A549 (cell line): ENCODE data around the gene MYH16.

ENCODE experiments used
- KDM1A ChIP-seq: fragments of 200-600 bp; sonication (generic); IDR thresholded peaks from 2 replicates; pipeline ENCODE4 v1.6.1; 2016; ENCODE audit warnings: low read depth, mild to moderate bottlenecking
- NR3C1 ChIP-seq: fragments of >200 bp; sonication (Bioruptor Twin); formaldehyde crosslinking; IDR thresholded peaks from 3 replicates; pipeline ENCODE4 v1.6.1; 2017
- POLR2AphosphoS2 ChIP-seq: conservative IDR thresholded peaks from 2 replicates; pipeline ENCODE4 v1.6.1; 2012; ENCODE audit warnings: low read length, improper control_type of control experiment, inconsistent platforms
- SMC3 ChIP-seq: fragments of >200 bp; sonication (Bioruptor Twin); formaldehyde crosslinking; IDR thresholded peaks from 3 replicates; pipeline ENCODE4 v1.6.1; 2018; ENCODE audit warnings: inconsistent platforms
- TF ChIP-seq, protein P1 (sequence below): fragments of >200 bp; sonication (Bioruptor Twin); formaldehyde crosslinking; IDR thresholded peaks from 3 replicates; pipeline ENCODE4 v1.5.1; 2016
- TF ChIP-seq, protein P2 (sequence below): fragments of 200-600 bp; sonication (generic); IDR thresholded peaks from 2 replicates; pipeline ENCODE4 v1.6.1; 2016; ENCODE audit warnings: antibody characterized with exemption, mild to moderate bottlenecking, moderate library complexity
- TF ChIP-seq, protein P3 (sequence below): fragments of 450-650 bp; IDR thresholded peaks from 2 replicates; pipeline ENCODE4 v1.6.1; 2014; ENCODE audit warnings: antibody characterized with exemption

DNA sequence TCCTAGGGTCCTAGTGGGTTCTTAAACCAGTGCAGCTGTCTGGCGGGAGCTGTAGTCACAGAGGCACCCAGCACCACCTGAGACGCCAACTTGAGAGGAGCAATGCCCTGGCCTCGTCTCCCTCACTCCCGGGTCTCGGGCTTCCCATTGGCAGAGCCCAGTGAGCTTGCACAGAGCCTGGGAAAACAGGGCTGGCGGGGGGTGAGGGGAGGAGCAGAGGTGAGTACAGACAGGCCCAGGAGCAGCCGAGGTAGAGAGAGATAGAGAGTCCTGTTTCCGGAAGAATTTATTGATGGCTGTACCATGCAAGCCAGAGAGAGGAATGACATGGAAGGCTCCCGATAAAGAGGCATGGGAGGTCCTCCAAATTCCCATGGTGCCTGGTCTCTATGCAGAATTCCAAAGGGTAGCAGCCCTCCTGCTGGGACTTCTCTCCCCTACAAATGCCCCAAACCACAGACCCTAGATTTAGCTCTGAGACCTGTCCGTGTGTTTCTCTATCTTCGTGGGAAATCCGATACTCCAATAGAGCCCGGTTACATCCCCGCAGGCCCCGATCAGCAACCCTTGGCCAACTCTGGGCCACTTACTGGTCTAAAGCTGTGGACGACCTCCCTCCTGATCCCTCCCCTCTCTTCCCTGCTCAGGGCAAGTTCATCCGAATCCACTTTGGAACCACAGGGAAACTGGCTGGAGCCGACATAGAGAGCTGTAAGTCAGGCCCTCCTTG, 20.3 kb upstream of the MYH16 start:
- TF ChIP-seq POLR2AphosphoS2 (no peak), NR3C1 (no peak), KDM1A (no peak), SMC3 (no peak)
- TF ChIP-seq, protein P1, sequence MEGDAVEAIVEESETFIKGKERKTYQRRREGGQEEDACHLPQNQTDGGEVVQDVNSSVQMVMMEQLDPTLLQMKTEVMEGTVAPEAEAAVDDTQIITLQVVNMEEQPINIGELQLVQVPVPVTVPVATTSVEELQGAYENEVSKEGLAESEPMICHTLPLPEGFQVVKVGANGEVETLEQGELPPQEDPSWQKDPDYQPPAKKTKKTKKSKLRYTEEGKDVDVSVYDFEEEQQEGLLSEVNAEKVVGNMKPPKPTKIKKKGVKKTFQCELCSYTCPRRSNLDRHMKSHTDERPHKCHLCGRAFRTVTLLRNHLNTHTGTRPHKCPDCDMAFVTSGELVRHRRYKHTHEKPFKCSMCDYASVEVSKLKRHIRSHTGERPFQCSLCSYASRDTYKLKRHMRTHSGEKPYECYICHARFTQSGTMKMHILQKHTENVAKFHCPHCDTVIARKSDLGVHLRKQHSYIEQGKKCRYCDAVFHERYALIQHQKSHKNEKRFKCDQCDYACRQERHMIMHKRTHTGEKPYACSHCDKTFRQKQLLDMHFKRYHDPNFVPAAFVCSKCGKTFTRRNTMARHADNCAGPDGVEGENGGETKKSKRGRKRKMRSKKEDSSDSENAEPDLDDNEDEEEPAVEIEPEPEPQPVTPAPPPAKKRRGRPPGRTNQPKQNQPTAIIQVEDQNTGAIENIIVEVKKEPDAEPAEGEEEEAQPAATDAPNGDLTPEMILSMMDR: no peak
- TF ChIP-seq, protein P2, sequence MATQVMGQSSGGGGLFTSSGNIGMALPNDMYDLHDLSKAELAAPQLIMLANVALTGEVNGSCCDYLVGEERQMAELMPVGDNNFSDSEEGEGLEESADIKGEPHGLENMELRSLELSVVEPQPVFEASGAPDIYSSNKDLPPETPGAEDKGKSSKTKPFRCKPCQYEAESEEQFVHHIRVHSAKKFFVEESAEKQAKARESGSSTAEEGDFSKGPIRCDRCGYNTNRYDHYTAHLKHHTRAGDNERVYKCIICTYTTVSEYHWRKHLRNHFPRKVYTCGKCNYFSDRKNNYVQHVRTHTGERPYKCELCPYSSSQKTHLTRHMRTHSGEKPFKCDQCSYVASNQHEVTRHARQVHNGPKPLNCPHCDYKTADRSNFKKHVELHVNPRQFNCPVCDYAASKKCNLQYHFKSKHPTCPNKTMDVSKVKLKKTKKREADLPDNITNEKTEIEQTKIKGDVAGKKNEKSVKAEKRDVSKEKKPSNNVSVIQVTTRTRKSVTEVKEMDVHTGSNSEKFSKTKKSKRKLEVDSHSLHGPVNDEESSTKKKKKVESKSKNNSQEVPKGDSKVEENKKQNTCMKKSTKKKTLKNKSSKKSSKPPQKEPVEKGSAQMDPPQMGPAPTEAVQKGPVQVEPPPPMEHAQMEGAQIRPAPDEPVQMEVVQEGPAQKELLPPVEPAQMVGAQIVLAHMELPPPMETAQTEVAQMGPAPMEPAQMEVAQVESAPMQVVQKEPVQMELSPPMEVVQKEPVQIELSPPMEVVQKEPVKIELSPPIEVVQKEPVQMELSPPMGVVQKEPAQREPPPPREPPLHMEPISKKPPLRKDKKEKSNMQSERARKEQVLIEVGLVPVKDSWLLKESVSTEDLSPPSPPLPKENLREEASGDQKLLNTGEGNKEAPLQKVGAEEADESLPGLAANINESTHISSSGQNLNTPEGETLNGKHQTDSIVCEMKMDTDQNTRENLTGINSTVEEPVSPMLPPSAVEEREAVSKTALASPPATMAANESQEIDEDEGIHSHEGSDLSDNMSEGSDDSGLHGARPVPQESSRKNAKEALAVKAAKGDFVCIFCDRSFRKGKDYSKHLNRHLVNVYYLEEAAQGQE: no peak
- TF ChIP-seq, protein P3, sequence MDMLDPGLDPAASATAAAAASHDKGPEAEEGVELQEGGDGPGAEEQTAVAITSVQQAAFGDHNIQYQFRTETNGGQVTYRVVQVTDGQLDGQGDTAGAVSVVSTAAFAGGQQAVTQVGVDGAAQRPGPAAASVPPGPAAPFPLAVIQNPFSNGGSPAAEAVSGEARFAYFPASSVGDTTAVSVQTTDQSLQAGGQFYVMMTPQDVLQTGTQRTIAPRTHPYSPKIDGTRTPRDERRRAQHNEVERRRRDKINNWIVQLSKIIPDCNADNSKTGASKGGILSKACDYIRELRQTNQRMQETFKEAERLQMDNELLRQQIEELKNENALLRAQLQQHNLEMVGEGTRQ: no peak
